HG03457 (cell line): Measurements from ENCODE around the gene HBEGF.

Experiments used
- ATAC-seq: cut with Tn5 transposase; IDR thresholded peaks from one replicate; pipeline ENCODE4 v1.9.1; 2021; ENCODE audit warnings: moderate number of reproducible peaks; ENCODE audit not compliant: unreplicated experiment

Gene HBEGF, protein sequence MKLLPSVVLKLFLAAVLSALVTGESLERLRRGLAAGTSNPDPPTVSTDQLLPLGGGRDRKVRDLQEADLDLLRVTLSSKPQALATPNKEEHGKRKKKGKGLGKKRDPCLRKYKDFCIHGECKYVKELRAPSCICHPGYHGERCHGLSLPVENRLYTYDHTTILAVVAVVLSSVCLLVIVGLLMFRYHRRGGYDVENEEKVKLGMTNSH

DNA sequence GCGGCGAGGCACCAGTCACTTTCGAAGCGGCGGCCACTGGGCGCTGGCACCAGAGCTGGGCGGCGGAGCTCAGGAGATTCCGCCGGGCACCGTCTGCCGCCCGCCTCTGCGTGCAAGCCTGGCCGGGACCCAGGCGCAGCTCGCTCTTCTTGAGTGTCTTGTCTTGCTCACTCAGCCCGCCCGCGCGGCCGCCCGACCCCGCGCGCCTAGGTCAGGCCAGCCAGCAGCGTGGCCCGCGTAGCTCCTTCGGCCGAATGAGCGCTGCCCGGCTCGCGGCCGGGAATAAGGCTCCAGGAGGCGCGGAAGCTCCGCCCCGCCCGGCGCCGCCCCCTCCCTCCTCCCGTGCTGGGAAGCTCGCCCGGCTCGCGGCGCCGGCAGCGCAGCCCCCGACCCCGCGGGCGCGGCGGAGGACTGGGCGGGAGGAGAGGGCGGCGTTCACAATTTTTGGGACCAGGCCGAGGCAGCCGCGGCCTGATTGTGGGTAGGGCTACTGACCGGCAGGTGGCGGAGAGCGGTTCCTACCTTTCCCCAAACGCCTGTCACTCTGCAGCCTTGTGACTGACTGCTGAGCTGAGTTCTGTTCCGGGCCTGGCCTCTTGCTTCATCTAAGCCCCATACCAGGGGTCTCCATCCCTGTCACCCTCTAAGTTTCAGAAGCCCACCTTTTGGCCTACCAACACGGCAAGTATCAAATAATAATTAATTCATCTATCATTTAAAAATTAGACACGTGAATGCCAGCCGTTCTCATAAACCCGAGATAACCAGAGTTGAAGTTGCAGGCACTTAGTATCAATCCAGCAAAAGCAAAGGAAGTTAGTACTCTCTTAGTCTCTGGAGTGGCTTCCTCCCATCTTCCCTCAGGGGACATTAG lies at the start of gene HBEGF:
Gene HBEGF, minus strand, starts transcription at position 256 of the 874 bp plus-strand sequence. CDS start 275 bp downstream, outside the sequence.
- peak; percentile 56 for ATAC-seq

DNA sequence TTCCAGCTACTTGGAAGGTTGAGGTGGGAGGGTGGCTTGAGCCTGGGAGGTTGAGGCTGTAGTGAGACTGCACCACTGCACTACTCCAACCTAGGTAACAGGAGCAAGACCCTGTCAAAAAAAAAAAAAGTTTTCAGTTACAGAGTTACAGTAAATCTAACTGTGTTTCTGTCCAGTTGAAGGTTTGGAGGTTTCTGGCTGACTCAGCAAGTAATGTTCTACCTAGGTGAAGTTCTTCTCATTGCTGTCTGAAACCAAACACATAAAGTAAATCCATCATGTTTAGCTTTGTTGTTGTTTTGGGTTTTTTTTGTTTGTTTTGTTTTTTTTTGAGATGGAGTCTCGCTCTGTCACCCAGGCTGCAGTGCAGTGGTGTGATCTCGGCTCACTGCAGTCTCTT lies 47.3 kb upstream of the HBEGF start:
- no peak for ATAC-seq

DNA sequence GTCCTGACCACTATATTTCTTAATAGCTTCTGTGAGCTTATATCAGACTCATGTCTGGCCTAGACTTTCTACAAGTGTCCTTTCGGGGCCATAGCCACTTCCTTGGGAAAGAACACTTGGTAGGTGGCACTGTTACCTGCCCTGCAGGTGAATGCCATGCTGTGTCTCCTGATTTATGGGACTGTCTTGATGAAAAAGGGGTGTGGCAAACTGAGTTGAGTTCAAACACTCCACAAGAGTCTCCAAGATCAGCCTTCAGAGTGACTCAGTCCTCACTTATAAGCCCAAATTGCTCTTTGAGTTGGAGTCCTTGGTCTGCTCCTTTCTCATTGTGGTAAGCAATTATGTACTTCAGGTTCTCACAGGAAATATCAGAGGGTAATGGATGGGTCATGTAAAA lies 45.3 kb upstream of the HBEGF start:
- no peak for ATAC-seq

DNA sequence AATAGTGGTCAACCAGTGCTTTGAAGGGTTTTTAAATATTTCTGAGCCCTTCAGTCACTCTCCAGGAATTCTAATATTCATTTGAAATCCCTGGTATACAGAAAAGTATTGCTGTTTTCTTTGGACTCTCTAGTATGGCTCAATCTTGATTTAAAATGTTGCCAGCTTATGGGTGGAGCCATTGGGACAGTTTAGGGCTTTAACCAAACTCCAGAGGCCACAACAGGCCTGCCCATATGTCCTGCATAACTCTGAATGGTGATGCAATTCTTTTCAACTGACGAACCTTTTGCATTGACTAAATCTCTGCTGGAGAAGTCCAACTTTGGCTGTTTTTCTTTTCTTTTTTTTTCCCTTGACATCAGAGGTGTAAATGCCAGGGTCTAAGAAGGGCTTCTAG lies 44.9 kb upstream of the HBEGF start:
- ATAC-seq, result no peak

DNA sequence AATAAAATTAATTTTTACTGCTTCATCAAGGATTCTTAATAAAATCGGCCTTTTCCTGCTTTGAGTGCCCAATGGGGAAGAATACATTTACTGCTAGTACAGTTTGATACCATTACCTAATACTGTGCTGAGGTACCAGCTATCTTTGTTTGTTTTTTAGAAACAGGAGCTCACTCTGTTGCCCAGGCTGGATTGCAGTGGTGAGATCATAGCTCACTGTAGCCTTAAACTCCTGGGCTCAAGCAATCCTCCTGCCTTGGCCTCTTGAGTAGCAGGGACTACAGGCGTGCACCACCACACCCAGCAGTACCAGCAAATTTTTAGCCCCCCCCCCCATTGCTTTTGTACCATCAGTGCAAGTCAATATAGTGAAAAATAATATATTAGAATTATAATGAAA lies 41.6 kb upstream of the HBEGF start:
- ATAC-seq, result no peak

DNA sequence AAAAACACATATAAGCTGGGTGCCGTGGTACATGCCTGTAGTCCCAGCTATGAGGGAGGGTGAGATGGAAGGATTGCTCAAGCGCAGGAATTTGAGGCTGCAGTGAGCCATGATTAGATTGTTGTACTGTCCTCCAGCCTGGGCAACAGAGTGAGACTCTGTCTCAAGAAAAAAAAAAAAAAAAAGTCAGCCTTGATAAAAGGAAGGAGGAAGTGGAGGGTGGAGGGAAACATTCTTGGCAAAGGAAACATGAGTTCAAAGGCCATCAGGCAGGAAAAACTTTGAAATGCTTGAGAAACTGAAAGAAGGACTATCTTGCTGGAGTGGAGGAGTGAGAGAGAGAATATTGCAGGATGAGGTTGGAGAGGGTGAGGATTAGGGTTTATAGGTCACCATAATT lies 36.9 kb upstream of the HBEGF start:
- ATAC-seq, result no peak

DNA sequence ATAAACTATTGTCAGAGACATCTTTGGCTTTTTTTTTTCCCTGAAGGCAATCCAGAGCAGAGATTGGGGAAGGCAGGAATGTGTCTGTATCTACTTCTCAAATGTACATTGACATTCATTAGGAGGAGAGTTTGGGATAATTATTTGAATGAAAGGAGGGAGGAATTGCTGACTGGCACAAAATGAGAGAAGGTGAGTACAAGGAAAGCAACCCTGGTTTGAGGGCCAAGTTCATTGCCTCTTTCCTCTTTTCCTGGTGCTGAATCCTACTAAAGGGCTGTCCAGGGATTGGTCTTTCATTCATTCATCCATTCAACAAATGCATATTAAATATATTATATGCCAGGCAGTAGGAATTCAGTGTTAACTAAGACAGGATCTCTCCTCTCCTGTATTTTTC lies 36.5 kb upstream of the HBEGF start:
- no peak for ATAC-seq

DNA sequence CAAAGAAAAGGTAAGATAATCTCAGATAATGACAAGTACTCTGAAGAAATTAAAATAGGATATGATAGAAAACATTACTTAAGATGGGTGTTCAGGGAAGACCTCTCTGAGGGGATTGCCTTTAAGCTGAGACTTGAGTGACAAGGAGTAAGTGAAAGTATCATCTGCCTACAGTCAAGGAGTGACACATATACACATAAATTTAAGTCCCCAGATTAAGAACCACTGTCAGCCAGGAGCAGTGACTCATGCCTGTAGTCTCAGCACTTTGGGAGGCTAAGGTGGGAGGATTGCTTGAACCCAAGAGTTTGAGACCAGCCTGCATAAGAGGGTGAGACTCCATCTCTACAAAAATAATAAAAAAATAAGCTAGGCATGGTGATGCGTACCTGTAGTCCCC lies 35.6 kb upstream of the HBEGF start:
- no peak for ATAC-seq

DNA sequence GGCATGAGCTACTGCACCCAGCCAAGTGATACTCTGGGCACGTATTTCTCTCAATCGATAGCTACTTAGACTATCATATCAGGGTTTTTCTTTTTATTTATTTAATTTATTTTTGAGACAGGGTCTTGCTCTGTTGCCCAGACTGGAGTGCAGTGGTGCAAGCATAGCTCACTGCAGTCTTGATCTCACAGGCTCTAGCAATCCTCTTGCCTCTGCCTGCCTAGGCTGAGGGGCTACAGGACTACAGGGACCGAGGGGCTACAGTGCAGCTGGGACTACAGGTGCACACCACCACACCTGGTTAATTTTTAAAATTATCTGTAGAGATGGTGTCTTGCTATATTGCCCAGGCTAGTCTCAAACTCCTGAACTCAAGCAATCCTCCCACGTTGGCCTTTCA lies 34.9 kb upstream of the HBEGF start:
- no peak for ATAC-seq

DNA sequence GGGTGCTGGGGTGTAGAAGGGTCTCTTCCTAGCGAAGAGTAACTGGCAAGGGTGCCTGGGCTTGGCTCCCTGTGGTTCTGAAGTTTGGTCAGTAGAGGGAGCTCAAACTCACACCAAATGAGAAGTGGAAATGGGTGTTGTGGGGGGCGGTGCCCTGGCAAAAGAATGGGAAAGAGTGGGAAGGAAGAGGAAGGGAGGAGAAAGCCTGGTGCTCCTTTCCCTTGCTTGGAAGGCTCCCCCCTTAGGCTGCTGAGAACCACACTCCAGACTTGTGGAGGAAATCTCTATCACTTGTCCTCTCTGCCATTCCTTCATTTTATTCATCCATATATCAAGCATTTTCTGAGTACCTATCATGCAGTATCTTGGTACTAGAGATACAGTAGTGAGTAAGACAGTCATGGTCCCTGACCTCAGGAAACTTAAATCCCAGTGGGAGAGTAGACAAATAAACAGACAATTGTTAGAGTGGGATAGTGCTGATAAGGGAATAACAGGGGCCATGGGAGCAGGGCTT lies 26.6 kb upstream of the HBEGF start:
- no peak for ATAC-seq

DNA sequence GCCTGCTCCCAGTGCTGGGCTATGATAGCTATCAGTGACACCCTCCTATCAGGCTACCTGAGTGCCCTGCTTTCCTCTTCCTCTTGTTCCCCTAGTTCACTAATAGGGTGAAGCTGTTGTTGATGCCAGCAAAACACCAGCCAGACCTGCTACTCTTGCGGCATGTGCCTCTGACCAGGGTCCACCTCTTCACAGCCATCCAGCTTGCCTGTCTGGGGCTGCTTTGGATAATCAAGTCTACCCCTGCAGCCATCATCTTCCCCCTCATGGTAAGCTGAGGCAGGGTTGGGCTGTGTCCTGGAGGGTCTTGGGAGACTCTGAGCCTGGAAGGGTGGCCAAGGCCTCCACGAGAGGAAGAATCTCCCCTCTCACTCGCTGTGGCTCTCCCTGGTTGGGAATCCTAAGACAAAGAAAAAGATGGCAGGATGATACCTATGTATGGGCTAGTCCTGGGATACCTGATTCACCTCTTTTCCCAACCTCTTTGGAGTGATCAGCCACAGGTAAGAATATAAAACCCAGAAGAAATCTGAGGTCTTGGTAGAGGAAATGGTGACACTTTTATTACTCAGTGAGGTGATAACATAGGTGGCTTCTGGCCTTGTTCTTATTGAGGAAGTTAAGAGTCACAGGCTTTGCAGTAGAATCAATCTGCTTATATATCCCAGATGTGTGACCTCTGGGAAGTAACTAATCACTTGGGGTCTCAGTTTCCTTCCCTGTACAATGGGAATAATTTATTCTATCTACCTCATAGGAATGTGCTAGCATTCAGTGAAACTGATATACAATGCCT lies 25.2 kb upstream of the HBEGF start:
- ATAC-seq, result no peak

DNA sequence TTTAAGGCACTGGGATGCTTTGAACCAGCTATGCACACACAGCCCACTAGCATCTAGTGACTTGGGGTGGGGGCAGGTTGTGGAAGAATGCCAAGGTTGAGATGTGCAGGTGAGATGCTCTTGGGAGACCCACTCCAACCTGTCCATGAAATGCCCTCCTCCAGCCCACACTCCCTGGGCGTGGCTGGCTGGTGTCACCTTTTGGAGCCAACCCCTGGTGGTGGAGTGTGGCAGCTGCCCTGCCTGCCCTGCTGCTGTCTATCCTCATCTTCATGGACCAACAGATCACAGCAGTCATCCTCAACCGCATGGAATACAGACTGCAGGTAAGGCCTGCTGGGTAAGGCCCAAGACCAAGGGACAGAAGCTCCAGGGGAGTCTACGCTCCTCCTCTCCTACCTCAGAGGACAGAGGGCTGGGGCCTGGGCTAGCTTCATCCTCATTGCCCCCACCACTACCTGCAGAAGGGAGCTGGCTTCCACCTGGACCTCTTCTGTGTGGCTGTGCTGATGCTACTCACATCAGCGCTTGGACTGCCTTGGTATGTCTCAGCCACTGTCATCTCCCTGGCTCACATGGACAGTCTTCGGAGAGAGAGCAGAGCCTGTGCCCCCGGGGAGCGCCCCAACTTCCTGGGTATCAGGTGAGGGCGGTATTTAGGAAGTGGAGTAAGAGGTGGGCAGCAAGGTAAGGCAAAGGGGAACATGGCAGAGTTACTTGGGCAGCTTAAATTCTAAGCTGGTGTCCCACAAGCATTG lies 21.0 kb upstream of the HBEGF start:
- no peak for ATAC-seq

DNA sequence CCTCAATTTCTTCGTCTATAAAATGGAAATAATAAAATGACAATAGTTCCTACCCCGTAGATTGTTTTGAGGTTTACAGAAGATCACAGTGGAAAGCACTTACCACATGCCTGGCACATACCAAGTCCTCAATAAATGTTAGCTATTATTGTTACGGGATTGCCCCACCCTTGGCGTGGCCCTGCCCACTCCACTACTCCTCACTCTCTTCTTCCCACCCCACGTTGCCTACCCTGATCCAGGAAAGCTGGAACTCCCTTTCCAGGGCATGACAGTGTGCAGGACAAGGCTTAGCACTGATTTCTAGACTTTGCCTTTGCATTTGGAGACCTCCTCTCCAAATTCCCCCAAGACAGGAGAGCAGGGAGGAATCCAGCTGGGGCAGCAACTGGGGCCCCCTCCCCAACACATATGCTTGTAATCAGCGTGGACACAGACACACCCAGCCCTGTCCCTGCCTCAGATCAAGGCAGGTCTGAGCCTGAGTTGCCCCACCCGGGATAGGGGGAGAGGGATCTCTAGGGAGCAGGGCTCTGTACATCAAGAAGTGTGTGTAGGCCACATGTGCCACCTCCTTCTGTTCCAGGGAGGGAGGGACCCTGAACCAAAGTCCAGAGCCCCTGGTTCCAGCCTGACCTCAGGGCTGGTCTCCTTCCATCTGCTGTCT lies 20.3 kb upstream of the HBEGF start:
- ATAC-seq, result no peak

DNA sequence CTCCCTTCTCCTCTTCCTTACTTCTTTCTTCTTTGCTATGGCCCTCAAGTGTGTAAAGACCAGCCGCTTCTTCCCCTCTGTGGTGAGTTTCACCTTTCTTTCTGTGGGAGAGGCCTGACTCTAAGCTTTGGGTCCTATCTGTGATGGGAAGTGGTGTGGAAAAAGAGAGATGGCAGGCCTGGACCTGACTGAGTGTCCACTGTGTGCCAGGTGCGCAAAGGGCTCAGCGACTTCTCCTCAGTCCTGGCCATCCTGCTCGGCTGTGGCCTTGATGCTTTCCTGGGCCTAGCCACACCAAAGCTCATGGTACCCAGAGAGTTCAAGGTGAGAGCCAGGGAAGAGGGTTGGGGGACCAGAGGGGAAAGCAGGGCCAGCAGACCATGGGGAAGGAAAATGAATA lies 19.5 kb upstream of the HBEGF start:
- no peak for ATAC-seq

DNA sequence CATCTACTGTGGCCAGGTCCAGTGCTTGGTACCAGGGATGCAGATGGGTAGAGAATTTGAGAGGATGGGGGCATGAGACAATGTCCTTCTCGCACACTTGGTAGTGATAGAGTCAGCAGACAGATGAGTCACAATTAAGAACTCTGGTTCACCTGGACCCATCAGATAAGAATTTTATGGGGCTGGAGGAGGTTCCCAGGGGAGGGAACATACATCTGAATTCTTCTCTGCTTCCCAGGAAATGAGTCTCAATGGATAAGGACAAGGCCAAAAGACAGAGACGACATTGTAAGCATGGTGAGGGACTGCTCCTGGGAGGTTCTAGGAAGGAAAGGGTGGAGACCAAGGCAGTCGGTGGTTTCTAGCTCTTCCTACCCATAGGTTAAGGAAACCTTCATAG lies 18.9 kb upstream of the HBEGF start:
- ATAC-seq, result no peak

DNA sequence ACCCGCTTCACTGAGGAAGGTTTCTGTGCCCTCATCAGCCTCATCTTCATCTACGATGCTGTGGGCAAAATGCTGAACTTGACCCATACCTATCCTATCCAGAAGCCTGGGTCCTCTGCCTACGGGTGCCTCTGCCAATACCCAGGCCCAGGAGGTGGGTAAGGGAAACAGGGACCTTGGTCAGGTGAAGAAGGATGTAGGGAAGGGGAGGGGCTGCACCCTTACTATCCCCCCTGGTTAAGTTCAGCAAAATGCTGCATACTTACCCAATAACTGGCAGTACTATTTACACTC lies 18.0 kb upstream of the HBEGF start:
- ATAC-seq, result no peak

DNA sequence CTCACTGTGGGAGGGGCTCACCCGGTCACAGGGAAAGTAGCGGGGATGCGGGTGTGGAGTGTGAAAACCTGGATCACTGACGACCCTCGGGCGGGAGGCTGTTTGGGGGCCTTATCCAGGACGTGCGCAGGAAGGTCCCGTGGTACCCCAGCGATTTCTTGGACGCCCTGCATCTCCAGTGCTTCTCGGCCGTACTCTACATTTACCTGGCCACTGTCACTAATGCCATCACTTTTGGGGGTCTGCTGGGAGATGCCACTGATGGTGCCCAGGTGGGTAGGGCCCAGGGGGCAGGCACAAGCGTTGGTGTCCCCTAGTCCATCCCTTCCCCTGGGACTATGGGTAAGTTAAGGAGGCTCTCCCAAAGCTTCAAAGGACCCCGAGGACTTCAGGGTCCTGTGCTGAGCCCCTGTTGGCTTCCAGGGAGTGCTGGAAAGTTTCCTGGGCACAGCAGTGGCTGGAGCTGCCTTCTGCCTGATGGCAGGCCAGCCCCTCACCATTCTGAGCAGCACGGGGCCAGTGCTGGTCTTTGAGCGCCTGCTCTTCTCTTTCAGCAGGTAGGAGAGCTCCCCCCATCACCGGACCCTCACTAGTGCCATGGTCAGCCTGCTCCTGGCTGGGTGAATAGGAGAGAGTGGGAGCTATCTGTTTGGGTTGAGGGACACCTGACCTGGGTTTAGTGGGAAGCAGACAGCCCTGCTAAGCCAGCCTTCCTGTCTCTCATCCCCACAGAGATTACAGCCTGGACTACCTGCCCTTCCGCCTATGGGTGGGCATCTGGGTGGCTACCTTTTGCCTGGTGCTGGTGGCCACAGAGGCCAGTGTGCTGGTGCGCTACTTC lies 17.4 kb upstream of the HBEGF start:
- no peak for ATAC-seq

DNA sequence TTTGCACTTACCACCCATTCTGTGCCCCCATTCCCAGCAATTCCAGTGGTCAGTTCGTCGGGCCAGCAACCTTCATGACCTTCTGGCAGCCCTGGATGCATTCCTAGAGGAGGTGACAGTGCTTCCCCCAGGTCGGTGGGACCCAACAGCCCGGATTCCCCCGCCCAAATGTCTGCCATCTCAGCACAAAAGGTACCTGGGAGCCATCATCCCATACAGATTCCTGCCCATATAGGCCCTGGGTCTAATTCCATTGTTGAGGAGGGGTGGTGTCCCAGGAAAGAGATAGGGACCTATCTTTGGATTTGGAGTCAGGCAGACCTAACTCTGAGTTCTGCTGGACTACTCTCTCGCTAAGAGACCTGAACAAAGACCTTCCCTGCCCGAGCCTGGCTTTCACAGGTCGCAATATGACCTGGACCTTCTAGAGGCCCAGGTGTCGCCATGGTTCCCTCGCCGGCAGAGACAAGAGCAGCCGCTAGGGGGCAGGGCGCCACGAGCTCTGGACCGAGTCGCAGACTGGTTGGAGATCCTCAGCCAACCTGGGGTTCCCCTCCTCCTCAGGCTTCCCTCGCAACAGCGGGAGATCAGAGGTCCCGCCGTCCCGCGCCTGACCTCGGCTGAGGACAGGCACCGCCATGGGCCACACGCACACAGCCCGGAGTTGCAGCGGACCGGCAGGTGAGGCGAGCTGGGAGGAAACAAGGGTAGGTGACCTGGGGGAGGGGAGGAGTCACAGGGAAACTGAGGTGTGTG lies 16.6 kb upstream of the HBEGF start:
- peak; percentile 87 for ATAC-seq

DNA sequence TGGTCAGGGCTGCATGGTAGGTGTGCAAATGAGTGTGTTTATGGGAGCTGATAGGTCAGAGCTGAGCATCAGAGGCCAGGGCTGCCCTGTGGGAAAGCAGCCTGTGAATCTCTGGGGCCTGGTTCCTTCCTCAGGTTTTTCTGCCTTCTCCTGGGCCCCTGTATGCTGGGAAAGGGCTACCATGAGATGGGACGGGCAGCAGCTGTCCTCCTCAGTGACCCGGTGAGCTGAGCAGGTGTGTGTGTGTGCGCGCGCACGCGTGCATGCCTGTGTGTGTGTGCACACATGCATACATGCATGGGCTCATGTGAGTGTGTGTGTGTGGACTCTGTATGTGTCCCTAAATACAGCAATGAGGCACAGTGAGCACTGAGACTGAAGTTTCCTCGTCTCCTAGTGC lies 15.9 kb upstream of the HBEGF start:
- ATAC-seq, result no peak
